Spleen (tissue), 11 donors: ENCODE data around the gene ZNF70. TPM values are rescaled to one million over a fixed set of nuclear protein-coding genes. Genes with fewer than 3 reads are reported as not detected.

Source experiments
- DNase-seq: peaks from one replicate; pipeline ENCODE4 v3.0.0-alpha.2; 2020
- H3K27ac ChIP-seq, 8 donors: fragments of 200-600 bp; sonication (generic) in 7 of 8; 1 replicate in 4 of 8; 2 replicates in 4 of 8; pipeline versions ENCODE4 v1.5.0 to v1.8.0; 2016 to 2021; ENCODE audit warnings: inconsistent platforms in 4 of 8, mild to moderate bottlenecking in 4 of 8, moderate library complexity in 1 of 8
- H3K27me3 ChIP-seq, 7 donors: fragments of 200-600 bp; sonication (generic) in 6 of 7; replicated peaks in 1 of 7; 1 replicate in 4 of 7; 2 replicates in 3 of 7; pipeline versions ENCODE4 v1.5.0 to v1.8.0; 2016 to 2021; ENCODE audit warnings: inconsistent platforms in 3 of 7, mild to moderate bottlenecking in 1 of 7
- H3K36me3 ChIP-seq, 6 donors: fragments of 200-600 bp; sonication (generic) in 5 of 6; 1 replicate in 4 of 6; 2 replicates in 2 of 6; pipeline versions ENCODE4 v1.5.0 to v1.8.0; 2016 to 2021; ENCODE audit warnings: inconsistent platforms in 2 of 6
- H3K4me1 ChIP-seq, 6 donors: fragments of 200-600 bp; sonication (generic) in 5 of 6; 1 replicate in 3 of 6; 2 replicates in 3 of 6; pipeline versions ENCODE4 v1.5.0 to v1.8.0; 2016 to 2021; ENCODE audit warnings: inconsistent platforms in 3 of 6
- H3K4me3 ChIP-seq, 8 donors: fragments of 200-600 bp; sonication (generic) in 7 of 8; 1 replicate in 4 of 8; 2 replicates in 4 of 8; pipeline versions ENCODE4 v1.5.0 to v1.8.0; 2016 to 2021; ENCODE audit warnings: inconsistent platforms in 4 of 8, mild to moderate bottlenecking in 4 of 8, moderate library complexity in 2 of 8
- H3K9me3 ChIP-seq, 8 donors: fragments of 200-600 bp; sonication (generic) in 7 of 8; 1 replicate in 4 of 8; 2 replicates in 4 of 8; pipeline versions ENCODE4 v1.5.0 to v1.8.0; 2016 to 2021; ENCODE audit warnings: inconsistent platforms in 4 of 8
- CTCF ChIP-seq, 11 experiments: fragments of 200-600 bp in 7 of 11; fragments of 450-650 bp in 4 of 11; sonication (generic) in 4 of 11; IDR thresholded peaks in 8 of 11; conservative IDR thresholded peaks in 3 of 11; 1 replicate in 7 of 11; 2 replicates in 4 of 11; pipeline versions ENCODE4 v1.4.0 to v1.8.0; 2016 to 2021; ENCODE audit warnings: antibody characterized with exemption in 11 of 11, inconsistent platforms in 4 of 11, mild to moderate bottlenecking in 1 of 11
- POLR2A ChIP-seq, 3 donors: fragments of 450-650 bp; IDR thresholded peaks; one replicate each; pipeline ENCODE4 v1.5.1; 2017; ENCODE audit warnings: antibody characterized with exemption in 3 of 3, mild to moderate bottlenecking in 1 of 3
- POLR2AphosphoS5 ChIP-seq, 3 donors: sonication (generic); formaldehyde crosslinking; IDR thresholded peaks; one replicate each; pipeline ENCODE4 v1.5.1; 2017; ENCODE audit warnings: antibody characterized with exemption in 3 of 3
- WGBS, 5 donors: extraction: QIAGEN DNeasy Blood & Tissue Kit in 3 of 5; methylation state at CpG; one replicate each; pipeline versions ENCODE4 v1.1.5 to v1.1.7; 2013 to 2018; 5-methylcytosine and 5-hydroxymethylcytosine counted together
- intact Hi-C: fragments of 100-400 bp; cut with DNase I; formaldehyde crosslinking; loops from one replicate; pipeline ENCODE4 v1.15.0; 2023; ENCODE audit warnings: low total_unique reads
- polyA plus RNA-seq, 3 donors: library from polyadenylated mRNA; stranded (reverse); fragments of 200-250 nt; gene quantifications; one replicate each; pipeline ENCODE4 v1.2.1, GENCODE V29; 2013
- total RNA-seq, 7 donors: library from RNA; depleted of rRNA in 3 of 7; stranded (reverse); fragments of >200 nt in 3 of 7; fragmentation: NEBNext Ultra II Directional in 4 of 7; extraction: Animal tissue kit (Norgen Biotek cat#: 25700) in 4 of 7; gene quantifications; one replicate each; pipeline versions ENCODE4 v1.1.0 to v1.2.1, GENCODE V29; 2016 to 2021
- donor health status: healthy with polysubstance abuse.
- donor health status: DM: no; HTN: no; CAD: no; lungs with moderate emphysema.
- donor health status: DM: no; HTN: no; CAD: no.
- donor health status: Bipolar disorder and iron deficiency.
- donor health status: healthy.
- donor health status: DM: no; HTN: no; CAD: no.
- donor health status: DM: yes; HTN: yes; CAD: no.

Gene ZNF70
- total and polyA plus RNA-seq, 10 donors, result 0.55 to 7.4 (median 5.6) TPM

GRCh38 chr22:23782252-23782651 is 31.3 kb upstream of the ZNF70 start:
- 83 to 94% (median 88%) methylated on average over 4 to 16 of the region's 16 CpGs for WGBS, 5 donors
- DNase-seq, result no peak
- no peak for TF ChIP-seq POLR2AphosphoS5 (IDR thresholded peaks at IDR 0.05)
- TF ChIP-seq CTCF (IDR thresholded peaks at IDR 0.05 in 8 of 11, conservative IDR thresholded peaks at IDR 0.05 in 3 of 11), result no peak
- no peak for TF ChIP-seq POLR2A (IDR thresholded peaks at IDR 0.05)
- H3K4me3 ChIP-seq, result no peak overlapping the region
- H3K36me3 ChIP-seq, result no peaks in the 10 kb centered on the region
- H3K9me3 ChIP-seq, result no peaks in the 10 kb centered on the region
- no peaks in the 10 kb centered on the region for H3K27me3 ChIP-seq
- no peak overlapping the region for H3K27ac ChIP-seq
- H3K4me1 ChIP-seq, result peaks cover 0 to 35% (median 9%) of the 10 kb centered on the region in 6 donors
- intact Hi-C loops, result no loop called here

- 79 to 93% (median 92%) methylated on average over 13 to 14 of the region's 14 CpGs for WGBS, 5 donors
- no peaks in the 10 kb centered on the region for H3K9me3 ChIP-seq
- H3K36me3 ChIP-seq, result no peaks in the 10 kb centered on the region
- H3K4me1 ChIP-seq, result peaks cover 0 to 34% (median 8%) of the 10 kb centered on the region in 6 donors
- no peak overlapping the region for H3K27ac ChIP-seq
- TF ChIP-seq POLR2A (IDR thresholded peaks at IDR 0.05) (no peak), POLR2AphosphoS5 (IDR thresholded peaks at IDR 0.05) (no peak), CTCF (IDR thresholded peaks at IDR 0.05 in 8 of 11, conservative IDR thresholded peaks at IDR 0.05 in 3 of 11) (no peak)
- H3K27me3 ChIP-seq, result no peaks in the 10 kb centered on the region
- no peak for DNase-seq
- H3K4me3 ChIP-seq, result no peak overlapping the region
- intact Hi-C loops, result no loop called here
These were observed 30.7 kb upstream of the ZNF70 start for GRCh38 chr22:23781511-23782183.

- Histone ChIP-seq H3K36me3 (no peaks in the 10 kb centered on the region), H3K27ac (no peak overlapping the region), H3K4me3 (no peak overlapping the region), H3K9me3 (no peaks in the 10 kb centered on the region), H3K27me3 (no peaks in the 10 kb centered on the region), H3K4me1 (peaks cover 0 to 28% (median 2%) of the 10 kb centered on the region in 6 donors)
- 90 to 97% (median 92%) methylated on average over 15 of the region's 15 CpGs for WGBS, 5 donors
- TF ChIP-seq CTCF (IDR thresholded peaks at IDR 0.05 in 8 of 11, conservative IDR thresholded peaks at IDR 0.05 in 3 of 11) (no peak), POLR2A (IDR thresholded peaks at IDR 0.05) (no peak), POLR2AphosphoS5 (IDR thresholded peaks at IDR 0.05) (no peak)
- intact Hi-C loops, result no loop called here
- no peak for DNase-seq
These were observed 30.2 kb upstream of the ZNF70 start for GRCh38 chr22:23781065-23781464.

- no peaks in the 10 kb centered on the region for H3K36me3 ChIP-seq
- H3K9me3 ChIP-seq, result no peaks in the 10 kb centered on the region
- no peak for DNase-seq
- TF ChIP-seq POLR2A (IDR thresholded peaks at IDR 0.05), result no peak
- TF ChIP-seq POLR2AphosphoS5 (IDR thresholded peaks at IDR 0.05), result no peak
- TF ChIP-seq CTCF (IDR thresholded peaks at IDR 0.05 in 8 of 11, conservative IDR thresholded peaks at IDR 0.05 in 3 of 11), result no peak
- no peak overlapping the region for H3K27ac ChIP-seq
- intact Hi-C loops, result no loop called here
- H3K4me1 ChIP-seq, result peaks cover 0 to 20% (median 2%) of the 10 kb centered on the region in 6 donors
- H3K27me3 ChIP-seq, result no peaks in the 10 kb centered on the region
- no peak overlapping the region for H3K4me3 ChIP-seq
- 91 to 100% (median 94%) methylated on average over 5 to 20 of the region's 20 CpGs for WGBS, 5 donors
These were observed 29.3 kb upstream of the ZNF70 start for GRCh38 chr22:23780146-23780748.
